Activated naive CD4-positive, alpha-beta T cell treated with anti-CD3 and anti-CD28 coated beads for 36 hours (primary cell): ENCODE measurements around the gene FAM131C. TPM values are rescaled to one million over a fixed set of nuclear protein-coding genes. Genes with fewer than 3 reads are reported as not detected.
A peak's percentile ranks its signal among the peaks of the same experiment; 100 is the strongest.
"Not testable (repeated sequence)": the region's sequence is repeated elsewhere in the genome, so short reads cannot be mapped to it uniquely, and the experiment has no call there.

ENCODE experiments used
- CTCF ChIA-PET: fragments of 350-600 bp; sonication (Branson Sonifier 250); formaldehyde crosslinking; loops from one replicate; lab custom pipeline; 2021; ENCODE audit warnings: antibody characterized with exemption; lab: Charles Lee
- DNase-seq: peaks from one replicate; pipeline ENCODE4 v3.0.0-alpha.2; 2020
- H3K27ac Mint-ChIP-seq: one replicate; pipeline ENCODE4 v1.8.0; 2021; ENCODE audit warnings: mild to moderate bottlenecking, mixed read lengths
- H3K27me3 Mint-ChIP-seq: one replicate; pipeline ENCODE4 v1.8.0; 2021; ENCODE audit warnings: low read depth, mixed read lengths
- H3K36me3 Mint-ChIP-seq: one replicate; pipeline ENCODE4 v1.8.0; 2021; ENCODE audit warnings: low read depth, mixed read lengths
- H3K4me1 Mint-ChIP-seq: one replicate; pipeline ENCODE4 v1.8.0; 2021; ENCODE audit warnings: low read depth, mixed read lengths
- H3K4me3 Mint-ChIP-seq: one replicate; pipeline ENCODE4 v1.8.0; 2021; ENCODE audit warnings: mild to moderate bottlenecking, moderate library complexity, mixed read lengths
- H3K9me3 Mint-ChIP-seq: one replicate; pipeline ENCODE4 v1.8.0; 2021; ENCODE audit warnings: mixed read lengths
- intact Hi-C: fragments of 100-400 bp; cut with micrococcal nuclease; formaldehyde crosslinking; loops from one replicate; pipeline ENCODE4 v1.15.1; 2023
- total RNA-seq, 2 experiments: library from RNA; stranded (reverse); gene quantifications; one replicate each; pipeline ENCODE4 v1.2.3, GENCODE V29; 2021

FAM131C gene
- total RNA-seq, 2 experiments from 2014 or later: not detected

- DNase-seq, H3K4me3 Mint-ChIP-seq, H3K4me1 Mint-ChIP-seq, intact Hi-C loops, H3K36me3 Mint-ChIP-seq, H3K27me3 Mint-ChIP-seq, CTCF ChIA-PET, H3K9me3 Mint-ChIP-seq, H3K27ac Mint-ChIP-seq: not testable (repeated sequence)
These were observed 21.5 kb downstream of the FAM131C start for GRCh38 chr1:16051949-16052348.

DNA sequence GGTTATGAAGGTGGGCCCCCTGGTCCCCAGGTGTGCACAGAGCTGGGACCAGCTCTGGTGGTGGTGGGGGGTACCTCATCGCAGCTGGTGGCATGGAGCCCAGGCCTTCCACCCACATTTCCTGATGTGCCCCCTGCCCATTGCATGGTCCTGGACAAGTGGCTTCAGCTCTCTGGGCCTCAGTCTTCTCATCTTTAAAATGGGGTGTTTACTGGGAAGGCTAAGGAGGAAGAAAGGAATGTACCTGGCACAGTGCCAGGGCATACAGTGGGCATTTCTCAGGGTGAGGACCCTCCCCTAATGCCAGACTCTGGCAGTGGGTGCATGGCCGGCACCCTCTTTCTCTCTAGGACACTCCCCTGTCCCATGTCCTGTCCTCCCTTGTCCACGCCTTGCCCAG lies 22.4 kb downstream of the FAM131C start:
- no peak overlapping the region for H3K4me3 Mint-ChIP-seq
- no peak overlapping the region for H3K27ac Mint-ChIP-seq
- H3K9me3 Mint-ChIP-seq: no peaks in the 10 kb centered on the region
- CTCF ChIA-PET: interaction anchor here (0.6 kb wide), 1 partner anchor 774 kb away, joined by 3 read pairs; no protein-coding TSS in a partner anchor
- H3K27me3 Mint-ChIP-seq: no peaks in the 10 kb centered on the region
- H3K36me3 Mint-ChIP-seq: no peaks in the 10 kb centered on the region
- intact Hi-C loops: no loop called here
- H3K4me1 Mint-ChIP-seq: peaks cover 4% of the 10 kb centered on the region
- no peak for DNase-seq

- Mint-ChIP-seq H3K4me1 (peaks cover 2% of the 10 kb centered on the region), H3K36me3 (no peaks in the 10 kb centered on the region), H3K27me3 (no peaks in the 10 kb centered on the region), H3K27ac (no peak overlapping the region), H3K4me3 (no peak overlapping the region), H3K9me3 (no peaks in the 10 kb centered on the region)
- intact Hi-C loops: no loop called here
- CTCF ChIA-PET: interaction anchor here (0.6 kb wide), 1 partner anchor 17 kb away, joined by 3 read pairs; no protein-coding TSS in a partner anchor
- DNase-seq: no peak
These were observed 23.1 kb downstream of the FAM131C start for GRCh38 chr1:16050328-16050727.

GRCh38 chr1:16048573-16049189 lies 24.8 kb downstream of the FAM131C start:
- Mint-ChIP-seq H3K27ac (no peak overlapping the region), H3K4me1 (peaks cover 2% of the 10 kb centered on the region), H3K27me3 (no peaks in the 10 kb centered on the region), H3K36me3 (no peaks in the 10 kb centered on the region), H3K4me3 (no peak overlapping the region), H3K9me3 (no peaks in the 10 kb centered on the region)
- CTCF ChIA-PET: no interaction called here
- intact Hi-C loops: no loop called here
- DNase-seq: peak; percentile 22

DNA sequence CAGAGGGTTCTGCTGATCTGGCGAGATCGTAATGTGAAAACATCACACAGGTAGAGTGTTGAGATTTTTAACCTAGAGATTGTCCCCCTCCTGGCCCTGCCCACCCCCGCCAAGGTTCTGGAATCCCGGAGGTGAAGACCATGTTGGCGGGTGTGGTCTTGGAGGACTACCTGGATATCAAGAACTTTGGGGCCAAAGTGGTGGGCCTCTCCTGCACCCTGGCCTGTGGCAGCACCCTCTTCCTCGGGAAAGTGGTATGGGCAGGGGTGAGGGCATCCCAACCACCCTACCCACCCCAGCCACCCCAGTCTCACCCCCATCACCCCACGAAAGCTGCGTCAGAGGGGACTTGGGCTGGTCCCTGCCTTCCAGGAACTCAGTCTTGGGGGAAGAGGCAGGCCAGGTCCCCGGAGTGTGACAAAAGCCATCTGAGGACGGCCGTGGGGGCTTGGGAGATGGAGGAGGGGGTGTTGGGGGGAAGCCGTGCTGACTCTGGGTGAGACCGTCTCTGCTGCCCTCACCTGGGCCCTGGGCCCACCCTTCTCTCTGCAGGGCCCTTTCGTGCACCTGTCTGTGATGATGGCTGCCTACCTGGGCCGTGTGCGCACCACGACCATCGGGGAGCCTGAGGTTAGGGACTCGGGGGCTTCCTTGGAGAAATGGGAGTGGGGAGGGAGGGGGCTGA lies 25.5 kb downstream of the FAM131C start:
- DNase-seq: no peak
- Mint-ChIP-seq H3K9me3 (no peaks in the 10 kb centered on the region), H3K27ac (no peak overlapping the region), H3K4me1 (peaks cover 2% of the 10 kb centered on the region), H3K36me3 (no peaks in the 10 kb centered on the region), H3K27me3 (no peaks in the 10 kb centered on the region), H3K4me3 (no peak overlapping the region)
- CTCF ChIA-PET: interaction anchor here (1.0 kb wide), 1 partner anchor 256 kb away, joined by 3 read pairs; no protein-coding TSS in a partner anchor
- intact Hi-C loops: no loop called here

- H3K27me3 Mint-ChIP-seq: no peaks in the 10 kb centered on the region
- no peak for DNase-seq
- H3K4me1 Mint-ChIP-seq: peaks cover 2% of the 10 kb centered on the region
- intact Hi-C loops: no loop called here
- CTCF ChIA-PET: interaction anchor here (1.0 kb wide), 1 partner anchor 255 kb away, joined by 3 read pairs; no protein-coding TSS in a partner anchor
- H3K9me3 Mint-ChIP-seq: no peaks in the 10 kb centered on the region
- H3K27ac Mint-ChIP-seq: no peak overlapping the region
- H3K36me3 Mint-ChIP-seq: no peaks in the 10 kb centered on the region
- no peak overlapping the region for H3K4me3 Mint-ChIP-seq
These were observed 26.6 kb downstream of the FAM131C start for GRCh38 chr1:16046842-16047241.

DNA sequence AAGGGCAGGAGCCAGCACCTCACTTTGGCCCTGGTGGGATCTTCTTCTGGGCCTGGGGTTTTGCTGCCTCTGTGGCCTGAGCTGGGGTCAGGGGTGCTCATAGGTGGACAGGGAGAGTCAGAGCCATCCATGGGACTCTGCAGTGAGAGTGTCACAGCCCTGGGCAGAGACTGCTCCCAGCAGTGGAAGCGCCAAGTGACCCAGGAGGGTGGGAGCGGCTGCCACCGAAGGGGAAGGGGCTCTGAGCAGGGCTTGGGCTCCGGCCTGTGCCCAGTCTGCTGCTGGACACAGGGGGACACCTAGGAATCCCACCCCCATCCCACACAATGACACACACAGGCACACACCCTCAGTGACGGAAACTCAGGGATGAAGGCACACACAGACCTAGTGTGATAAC lies 29.5 kb downstream of the FAM131C start:
- no peak for DNase-seq
- Mint-ChIP-seq H3K36me3 (no peaks in the 10 kb centered on the region), H3K9me3 (no peaks in the 10 kb centered on the region), H3K4me1 (no peaks in the 10 kb centered on the region), H3K4me3 (no peak overlapping the region), H3K27ac (no peak overlapping the region), H3K27me3 (no peaks in the 10 kb centered on the region)
- intact Hi-C loops: no loop called here
- CTCF ChIA-PET: interaction anchor here (0.6 to 1.1 kb wide), 2 partner anchors 14 to 252 kb away, joined by 3 to 4 read pairs; no protein-coding TSS in a partner anchor

DNA sequence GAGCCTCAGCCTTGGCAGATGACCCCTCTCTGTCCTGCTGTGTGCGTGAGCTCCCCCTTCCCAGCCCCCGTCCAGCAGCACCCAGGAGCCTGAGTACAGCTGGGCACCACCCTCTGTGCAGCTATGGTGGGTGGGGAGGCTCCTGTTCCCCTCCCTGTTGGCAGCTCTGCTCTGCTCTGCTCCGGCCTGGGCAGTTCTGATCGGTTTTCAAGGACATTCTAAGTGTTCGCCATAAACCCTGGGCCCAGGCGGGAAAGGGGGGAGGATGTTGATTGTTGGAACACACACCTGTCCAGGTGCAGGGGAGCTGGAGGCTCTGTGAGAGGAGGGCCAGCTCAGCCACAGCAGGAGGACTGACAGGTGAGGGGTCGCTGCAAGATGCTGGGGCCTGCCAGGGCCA lies 29.9 kb downstream of the FAM131C start, which contains the start of gene CLCNKB:
CLCNKB (plus strand) TSS at position 262 of the 400 bp plus-strand sequence. CDS start 711 bp downstream, outside the sequence.
- Mint-ChIP-seq H3K27ac (no peak within 1 kb of the TSS), H3K4me3 (no peak within 1 kb of the TSS), H3K27me3 (no peaks in the 10 kb centered on the region), H3K36me3 (no peaks in the 10 kb centered on the region), H3K4me1 (no peaks in the 10 kb centered on the region), H3K9me3 (no peaks in the 10 kb centered on the region)
- no peak for DNase-seq
- intact Hi-C loops: no loop called here
- CTCF ChIA-PET: interaction anchor here (0.6 to 1.1 kb wide), 3 partner anchors 14 to 252 kb away, joined by 3 to 4 read pairs (median 3); no protein-coding TSS in a partner anchor

- H3K36me3 Mint-ChIP-seq, H3K4me3 Mint-ChIP-seq, intact Hi-C loops, H3K9me3 Mint-ChIP-seq, H3K4me1 Mint-ChIP-seq, H3K27me3 Mint-ChIP-seq, DNase-seq, H3K27ac Mint-ChIP-seq: not testable (repeated sequence)
- CTCF ChIA-PET: interaction anchor here (0.6 kb wide), 2 partner anchors 35 to 251 kb away, joined by 3 read pairs; no protein-coding TSS in a partner anchor
These were observed 30.8 kb downstream of the FAM131C start for GRCh38 chr1:16042654-16043053.

DNA sequence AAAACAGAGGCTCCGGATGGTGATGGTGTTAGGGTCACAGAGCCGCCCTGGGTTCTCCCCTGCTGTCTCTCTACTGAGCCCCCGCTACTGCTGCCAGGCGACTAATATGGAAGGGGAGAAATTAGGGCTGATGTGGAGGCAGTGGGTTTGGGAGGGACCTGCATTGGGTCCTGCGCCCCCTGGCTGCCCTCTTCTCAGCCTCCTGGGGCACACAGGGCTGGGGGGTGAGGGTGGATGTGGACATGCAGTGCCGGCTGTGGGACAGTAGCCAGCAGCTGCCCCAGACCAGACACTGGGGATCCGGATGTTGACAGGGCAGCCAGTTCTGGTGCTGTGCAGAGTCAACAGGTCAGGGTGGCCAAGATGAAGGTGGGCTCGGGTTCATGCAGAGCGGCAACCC lies 31.4 kb downstream of the FAM131C start:
- no peaks in the 10 kb centered on the region for H3K27me3 Mint-ChIP-seq
- no peak for DNase-seq
- intact Hi-C loops: no loop called here
- no peak overlapping the region for H3K4me3 Mint-ChIP-seq
- CTCF ChIA-PET: no interaction called here
- no peak overlapping the region for H3K27ac Mint-ChIP-seq
- H3K4me1 Mint-ChIP-seq: no peaks in the 10 kb centered on the region
- H3K9me3 Mint-ChIP-seq: no peaks in the 10 kb centered on the region
- no peaks in the 10 kb centered on the region for H3K36me3 Mint-ChIP-seq

GRCh38 chr1:16041200-16041599 lies 32.3 kb downstream of the FAM131C start:
- Mint-ChIP-seq H3K4me3 (no peak overlapping the region), H3K9me3 (no peaks in the 10 kb centered on the region), H3K4me1 (no peaks in the 10 kb centered on the region), H3K27ac (no peak overlapping the region), H3K27me3 (no peaks in the 10 kb centered on the region), H3K36me3 (no peaks in the 10 kb centered on the region)
- CTCF ChIA-PET: interaction anchor here (0.6 kb wide), 1 partner anchor 263 kb away, joined by 3 read pairs; no protein-coding TSS in a partner anchor
- intact Hi-C loops: no loop called here
- DNase-seq: no peak

DNA sequence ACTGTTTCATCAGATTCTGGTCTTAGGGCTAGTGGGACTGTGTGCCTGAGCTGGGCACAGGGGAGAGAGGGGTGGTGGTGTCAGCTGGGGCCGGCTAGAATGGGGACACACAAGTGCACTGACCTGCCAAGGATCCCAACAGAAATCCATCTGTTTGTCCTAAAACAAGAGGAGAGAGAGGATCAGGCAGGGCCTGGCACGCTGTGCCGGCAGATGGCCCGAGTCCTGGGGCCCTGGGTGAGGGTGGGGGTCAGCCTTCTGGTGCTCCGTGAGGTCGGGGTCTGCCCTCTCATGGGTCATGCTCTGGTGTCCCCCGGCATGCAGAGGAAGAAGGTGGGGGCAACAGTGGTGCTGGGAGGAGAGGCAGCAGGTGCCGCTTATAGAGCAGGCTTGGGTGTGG lies 33.6 kb downstream of the FAM131C start:
- CTCF ChIA-PET, H3K36me3 Mint-ChIP-seq, H3K27me3 Mint-ChIP-seq, intact Hi-C loops, H3K9me3 Mint-ChIP-seq, H3K4me3 Mint-ChIP-seq, DNase-seq, H3K4me1 Mint-ChIP-seq, H3K27ac Mint-ChIP-seq: not testable (repeated sequence)

GRCh38 chr1:16038620-16038912 lies 34.9 kb downstream of the FAM131C start:
- H3K27me3 Mint-ChIP-seq: no peaks in the 10 kb centered on the region
- no peak for DNase-seq
- no peak overlapping the region for H3K4me3 Mint-ChIP-seq
- no peak overlapping the region for H3K27ac Mint-ChIP-seq
- intact Hi-C loops: no loop called here
- H3K9me3 Mint-ChIP-seq: no peaks in the 10 kb centered on the region
- H3K4me1 Mint-ChIP-seq: no peaks in the 10 kb centered on the region
- no peaks in the 10 kb centered on the region for H3K36me3 Mint-ChIP-seq
- CTCF ChIA-PET: no interaction called here
